Mesodermal cell (in vitro differentiated cells): Measurements from ENCODE around the gene RAB34.

Source experiments
- H3K27ac ChIP-seq: 2 replicates; pipeline ENCODE4 v1.7.0; 2013; ENCODE audit warnings: mild to moderate bottlenecking, low read depth, low read length, moderate library complexity; ENCODE audit not compliant: severe bottlenecking
- H3K36me3 ChIP-seq: 2 replicates; pipeline ENCODE4 v1.7.1; 2013; ENCODE audit warnings: mild to moderate bottlenecking, low read length, moderate library complexity; ENCODE audit not compliant: control insufficient read depth, insufficient read depth
- H3K4me1 ChIP-seq: one replicate; pipeline ENCODE4 v1.7.1; 2013; ENCODE audit warnings: mild to moderate bottlenecking, low read length; ENCODE audit not compliant: insufficient read depth, control insufficient read depth, poor library complexity, severe bottlenecking
- H3K4me3 ChIP-seq: 2 replicates; pipeline ENCODE4 v1.7.0; 2013; ENCODE audit warnings: low read length, control low read depth, mild to moderate bottlenecking; ENCODE audit not compliant: insufficient read depth, poor library complexity, severe bottlenecking; ENCODE audit errors: extremely low read depth
- H3K9me3 ChIP-seq: 2 replicates; pipeline ENCODE4 v1.7.1; 2013; ENCODE audit warnings: mild to moderate bottlenecking, low read length, moderate library complexity; ENCODE audit not compliant: control insufficient read depth
- WGBS, 2 experiments: methylation state at CpG; one replicate each; pipeline ENCODE4 v1.1.5; 2013; ENCODE audit warnings: missing lambda C conversion rate in 2 of 2; ENCODE audit not compliant: insufficient coverage in 2 of 2; 5-methylcytosine and 5-hydroxymethylcytosine counted together

The RAB34 gene

DNA sequence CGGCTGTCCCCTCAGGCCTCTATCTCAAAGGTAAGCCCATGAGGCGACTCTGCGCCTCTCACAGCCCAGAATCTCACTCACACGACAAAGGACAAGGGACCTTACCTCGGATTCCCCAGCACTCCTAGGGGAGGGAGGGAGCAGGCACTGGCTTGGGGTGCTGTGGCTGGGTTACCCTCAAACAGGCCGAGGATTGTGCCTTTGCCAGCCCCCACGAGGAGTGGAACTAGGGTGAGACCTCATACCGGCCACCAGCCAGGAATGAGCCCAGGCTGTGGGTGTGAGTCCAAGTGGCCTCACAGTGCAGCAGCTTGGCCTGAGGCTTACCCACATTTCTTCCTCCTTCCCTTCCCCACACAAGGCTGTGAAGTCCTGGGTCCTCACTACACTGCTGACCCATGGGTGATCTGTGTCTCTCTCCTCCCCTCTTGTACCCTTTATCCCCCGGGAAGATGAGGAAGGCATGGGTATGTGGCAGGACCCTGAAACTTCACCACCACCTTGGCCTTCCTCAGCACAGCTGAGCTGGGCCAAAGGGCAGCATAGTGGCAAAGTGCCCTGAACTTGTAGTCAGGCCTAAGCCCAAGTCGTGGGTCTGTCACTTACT is 11.8 kb downstream of the RAB34 start:
- H3K36me3 ChIP-seq, result peaks cover 54% of the 10 kb centered on the region
- 88 to 92% methylated on average over 3 to 8 of the region's 10 CpGs for WGBS, 2 experiments
- no peaks in the 10 kb centered on the region for H3K9me3 ChIP-seq
- no peaks in the 10 kb centered on the region for H3K4me1 ChIP-seq
- H3K27ac ChIP-seq, result peak overlapping the region; percentile 16
- H3K4me3 ChIP-seq, result no peak overlapping the region

DNA sequence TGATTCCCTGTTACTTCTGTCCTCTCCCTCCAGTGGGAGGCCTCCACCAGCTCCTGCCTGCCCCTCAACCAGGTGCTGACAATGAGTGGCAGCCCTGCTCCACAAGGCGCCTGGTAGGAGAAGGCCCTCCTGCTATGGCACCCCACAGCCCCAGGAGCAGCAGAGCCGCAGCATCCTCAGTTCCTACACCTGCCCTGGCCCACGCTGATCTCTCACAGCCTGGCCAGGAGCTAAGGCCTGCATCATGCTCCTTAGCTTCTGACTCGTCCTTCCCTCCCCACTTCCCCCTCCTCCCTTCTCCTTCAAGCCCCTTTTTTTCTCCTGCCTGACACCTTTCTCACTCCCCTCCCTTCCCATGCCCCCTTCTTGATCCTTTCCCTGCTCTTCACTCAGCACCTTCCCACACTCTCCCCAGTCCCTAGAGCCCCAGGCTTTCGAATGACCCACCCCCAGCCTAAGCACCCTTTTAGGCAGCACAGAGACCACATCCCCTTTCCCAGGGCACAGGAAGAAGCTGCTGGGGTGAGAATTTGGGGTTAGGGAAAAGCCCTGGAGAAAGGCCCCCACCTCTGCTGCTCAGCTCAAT is 12.5 kb downstream of the RAB34 start:
- WGBS, 2 experiments, result 80 to 87% methylated on average over 4 to 5 of the region's 5 CpGs
- Histone ChIP-seq H3K4me3 (no peak overlapping the region), H3K36me3 (peaks cover 61% of the 10 kb centered on the region), H3K4me1 (no peaks in the 10 kb centered on the region), H3K27ac (peak overlapping the region; percentile 16), H3K9me3 (no peaks in the 10 kb centered on the region)

DNA sequence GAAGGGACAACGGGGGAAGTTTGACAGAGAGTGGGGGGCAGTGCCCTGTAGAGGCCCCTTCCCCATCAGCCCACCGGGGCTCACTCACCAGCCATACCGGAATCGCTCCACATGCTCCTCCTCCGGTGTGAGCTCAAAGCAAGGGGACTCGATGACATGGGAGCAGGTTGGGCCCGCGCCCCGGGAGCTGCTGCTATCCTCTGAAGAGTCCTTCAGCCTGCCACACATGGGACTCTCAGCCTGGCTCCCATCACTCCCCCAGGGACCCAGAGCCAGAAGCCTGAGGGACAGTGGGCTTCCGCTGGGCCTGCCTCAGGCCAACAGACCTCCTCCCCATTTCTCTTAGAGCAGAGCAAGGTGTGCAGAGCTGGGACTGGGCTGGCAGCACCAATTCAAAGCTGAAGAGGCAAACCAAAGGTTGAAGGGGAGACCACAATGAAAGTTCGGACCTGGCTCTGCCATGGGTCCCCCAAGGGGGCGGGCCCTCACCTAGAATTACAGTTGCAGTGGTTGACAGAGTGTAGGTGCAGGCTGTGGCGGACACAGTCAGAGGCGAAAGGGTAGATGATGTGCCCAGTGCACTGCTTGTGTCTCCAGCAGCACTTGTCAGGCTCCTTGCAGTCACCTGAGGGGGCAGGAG is 13.3 kb downstream of the RAB34 start:
- 92 to 94% methylated on average over 12 to 13 of the region's 14 CpGs for WGBS, 2 experiments
- no peaks in the 10 kb centered on the region for H3K9me3 ChIP-seq
- peaks cover 63% of the 10 kb centered on the region for H3K36me3 ChIP-seq
- no peaks in the 10 kb centered on the region for H3K4me1 ChIP-seq
- H3K4me3 ChIP-seq, result no peak overlapping the region
- H3K27ac ChIP-seq, result no peak overlapping the region

DNA sequence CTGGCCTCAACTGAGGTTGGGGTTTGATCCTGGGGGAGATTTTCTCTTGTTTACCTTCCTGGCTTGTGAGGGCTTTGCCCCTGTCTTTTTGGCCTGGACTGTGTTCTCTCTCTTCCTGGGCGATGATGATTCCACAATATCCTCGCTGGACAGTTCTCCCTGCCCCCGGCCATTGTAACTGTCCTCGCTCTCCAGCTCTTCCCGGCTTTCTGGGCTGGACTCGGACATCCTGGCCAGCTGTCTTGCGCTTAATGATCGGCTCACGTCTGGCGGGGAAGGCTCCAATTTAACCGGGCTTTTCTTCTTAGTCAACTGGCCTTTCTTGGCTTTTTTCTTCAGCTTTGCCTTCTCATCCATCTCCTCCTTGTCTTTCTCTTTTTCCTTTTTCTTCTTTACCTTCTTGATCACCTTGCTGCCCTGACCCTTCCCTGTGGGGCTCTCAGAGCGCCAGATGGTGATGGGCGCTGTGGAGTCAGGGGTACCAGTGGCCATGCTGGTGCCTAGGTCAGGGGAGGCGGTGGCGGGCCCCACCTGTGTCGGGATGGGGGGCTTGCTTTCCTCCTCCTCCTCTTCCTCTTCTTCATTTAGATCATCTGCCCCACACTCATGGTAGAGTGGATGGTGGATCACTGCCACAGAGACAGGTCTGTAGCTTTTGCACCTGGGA is 14.0 kb downstream of the RAB34 start:
- Histone ChIP-seq H3K9me3 (no peaks in the 10 kb centered on the region), H3K27ac (no peak overlapping the region), H3K36me3 (peaks cover 66% of the 10 kb centered on the region), H3K4me3 (no peak overlapping the region), H3K4me1 (no peaks in the 10 kb centered on the region)
- 94 to 98% methylated on average over 11 to 15 of the region's 16 CpGs for WGBS, 2 experiments

DNA sequence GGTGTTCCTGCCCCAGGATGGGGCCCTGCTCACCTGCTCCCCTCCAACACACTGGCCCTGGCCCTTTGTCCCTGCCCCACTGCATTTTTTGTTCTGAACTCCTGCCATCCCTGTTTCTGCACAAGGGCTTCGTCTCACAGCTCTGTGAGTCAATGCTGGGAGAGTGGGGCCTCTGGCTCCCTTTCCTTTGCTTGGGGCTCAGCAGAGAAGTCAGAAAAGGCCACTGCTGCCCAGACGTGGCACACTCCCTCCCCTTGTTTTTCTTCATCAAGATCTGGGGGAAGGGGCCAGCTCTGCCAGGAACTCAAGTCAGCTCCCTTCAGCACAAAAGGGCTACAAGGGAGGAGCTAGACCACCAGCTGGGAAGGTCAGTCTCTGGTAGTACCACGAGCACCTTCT is 14.9 kb downstream of the RAB34 start:
- WGBS, 2 experiments, result 58 to 66% methylated on average over 2 of the region's 3 CpGs
- Histone ChIP-seq H3K27ac (no peak overlapping the region), H3K36me3 (peaks cover 75% of the 10 kb centered on the region), H3K4me1 (no peaks in the 10 kb centered on the region), H3K4me3 (no peak overlapping the region), H3K9me3 (no peaks in the 10 kb centered on the region)

DNA sequence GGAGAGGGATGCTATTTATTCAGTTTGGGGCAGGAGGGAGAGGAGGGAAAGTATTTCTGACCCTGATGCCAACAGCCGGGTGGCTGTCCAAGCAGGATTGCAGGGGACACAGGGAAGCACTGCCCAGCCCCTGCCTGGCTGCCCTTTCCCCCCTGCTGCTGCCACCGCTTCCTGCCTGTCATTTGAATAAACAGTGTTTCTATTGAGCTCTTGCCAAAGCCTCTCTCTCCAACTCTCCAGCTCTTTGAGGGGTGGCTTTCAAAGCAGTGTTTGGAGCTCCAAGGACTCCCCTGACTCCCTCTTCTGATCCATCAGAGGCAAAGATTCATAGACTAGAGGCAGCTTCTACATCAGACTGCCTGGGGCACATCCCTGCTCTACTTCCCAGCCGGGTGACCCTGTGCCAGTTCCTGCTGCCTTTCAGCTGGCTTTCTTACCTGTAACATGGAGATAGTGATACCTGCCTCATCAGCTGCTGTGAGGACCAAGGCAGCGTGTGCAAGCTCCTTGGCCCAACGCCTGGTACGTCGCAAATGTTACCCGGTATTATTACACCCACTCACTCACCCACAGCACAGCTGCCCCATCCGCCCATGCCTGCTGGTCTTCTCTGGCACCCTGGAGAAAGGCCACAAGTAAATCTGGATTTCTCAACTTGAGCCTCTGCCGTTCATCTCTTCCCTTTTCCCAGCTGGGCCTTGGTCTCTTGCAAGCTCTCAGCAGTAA is 15.5 kb downstream of the RAB34 start:
- Histone ChIP-seq H3K4me1 (no peaks in the 10 kb centered on the region), H3K4me3 (no peak overlapping the region), H3K36me3 (peaks cover 81% of the 10 kb centered on the region), H3K27ac (no peak overlapping the region), H3K9me3 (no peaks in the 10 kb centered on the region)
- WGBS, 2 experiments, result 93 to 94% methylated on average over 10 of the region's 10 CpGs

DNA sequence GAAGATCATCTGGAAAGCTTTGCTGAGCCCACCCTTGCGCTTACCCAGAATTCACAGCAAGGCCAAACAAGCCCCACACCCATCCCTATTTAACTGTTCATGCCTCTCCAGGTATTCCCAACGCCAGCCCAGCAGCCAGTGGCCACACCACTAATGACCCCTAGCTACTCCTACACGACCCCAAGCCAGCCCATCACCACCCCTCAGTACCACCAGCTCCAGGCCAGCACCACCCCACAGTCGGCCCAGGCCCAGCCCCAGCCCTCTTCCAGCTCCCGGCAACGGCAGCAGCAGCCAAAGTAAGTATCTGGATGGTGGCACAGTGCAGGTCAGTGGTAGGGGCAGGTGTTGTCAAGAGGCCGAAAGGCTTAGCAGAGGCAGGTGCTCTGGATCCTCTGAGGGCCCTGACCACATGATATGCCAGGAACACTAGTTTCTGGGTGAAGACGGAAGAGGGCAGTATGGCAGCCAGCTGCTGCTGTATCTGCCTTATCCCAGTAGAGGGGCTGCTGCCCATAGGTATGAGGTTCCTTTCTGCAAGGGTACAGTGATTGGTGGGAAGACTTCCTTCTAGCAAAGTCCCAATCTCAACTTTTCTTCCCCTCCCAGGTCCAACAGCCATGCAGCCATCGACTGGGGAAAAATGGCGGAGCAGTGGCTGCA is 16.7 kb downstream of the RAB34 start:
- Histone ChIP-seq H3K9me3 (no peaks in the 10 kb centered on the region), H3K27ac (no peak overlapping the region), H3K4me1 (no peaks in the 10 kb centered on the region), H3K4me3 (no peak overlapping the region), H3K36me3 (peaks cover 87% of the 10 kb centered on the region)
- 97 to 99% methylated on average over 7 to 9 of the region's 10 CpGs for WGBS, 2 experiments

DNA sequence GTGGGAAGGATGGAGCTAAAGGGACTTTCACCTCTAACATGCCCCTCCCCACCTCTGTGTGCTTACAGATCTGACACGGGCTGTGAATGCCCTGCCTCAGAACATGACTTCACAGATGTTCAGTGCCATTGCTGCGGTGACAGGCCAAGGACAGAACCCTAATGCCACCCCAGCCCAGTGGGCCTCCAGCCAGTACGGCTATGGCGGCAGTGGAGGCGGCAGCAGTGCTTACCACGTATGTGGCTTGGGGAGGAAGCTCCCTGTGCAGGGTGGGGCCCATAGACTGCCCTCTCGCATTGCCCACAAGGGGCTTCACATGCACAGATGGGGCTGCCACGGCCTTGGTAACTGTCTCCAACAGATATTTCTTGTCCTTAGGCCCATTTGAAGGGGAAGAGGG is 17.4 kb downstream of the RAB34 start:
- WGBS, 2 experiments, result 92 to 93% methylated on average over 7 to 8 of the region's 8 CpGs
- peaks cover 91% of the 10 kb centered on the region for H3K36me3 ChIP-seq

DNA sequence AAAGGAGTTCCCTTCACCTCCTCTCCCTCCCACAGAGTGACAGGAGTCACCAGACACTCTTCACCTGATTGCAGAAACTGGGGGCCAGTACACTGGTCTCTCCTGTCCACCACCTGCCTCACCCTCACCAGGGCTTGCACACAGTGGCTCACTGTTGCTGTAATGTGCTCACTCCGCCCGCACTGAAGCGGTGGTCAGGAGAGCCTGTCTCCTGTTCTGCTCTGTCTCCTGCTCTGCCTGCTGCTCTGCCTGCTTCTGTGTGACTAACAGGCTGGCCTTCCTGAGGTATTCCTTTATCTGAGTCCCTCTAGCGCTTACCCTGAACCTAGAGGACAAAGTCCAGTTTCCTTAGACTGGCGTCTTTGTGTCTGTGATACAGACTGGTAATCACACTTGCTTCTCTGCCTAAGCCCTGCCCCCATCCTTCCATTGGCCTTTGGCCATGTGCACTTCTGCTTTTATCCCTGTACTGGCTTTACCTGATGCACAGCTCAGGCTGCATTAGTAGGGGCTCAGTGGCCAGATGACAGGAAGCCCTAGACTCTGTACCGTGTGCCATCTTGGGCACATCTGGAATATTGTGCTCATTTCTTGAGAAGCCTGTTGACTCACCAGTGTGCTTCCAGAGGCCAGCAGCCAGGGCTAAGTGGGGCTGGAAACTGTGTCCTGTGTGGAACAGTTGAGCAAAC is 19.3 kb downstream of the RAB34 start:
- Histone ChIP-seq H3K36me3 (peaks cover 96% of the 10 kb centered on the region), H3K4me3 (no peak overlapping the region), H3K4me1 (no peaks in the 10 kb centered on the region), H3K9me3 (no peaks in the 10 kb centered on the region), H3K27ac (no peak overlapping the region)
- whole genome bisulfite sequencing, 2 experiments, result 95 to 96% methylated on average over 6 of the region's 6 CpGs

More for the DNA sequence above, 17.4 kb downstream of the RAB34 start:
- no peaks in the 10 kb centered on the region for H3K4me1 ChIP-seq
- no peaks in the 10 kb centered on the region for H3K9me3 ChIP-seq
- no peak overlapping the region for H3K4me3 ChIP-seq
- H3K27ac ChIP-seq, result no peak overlapping the region

DNA sequence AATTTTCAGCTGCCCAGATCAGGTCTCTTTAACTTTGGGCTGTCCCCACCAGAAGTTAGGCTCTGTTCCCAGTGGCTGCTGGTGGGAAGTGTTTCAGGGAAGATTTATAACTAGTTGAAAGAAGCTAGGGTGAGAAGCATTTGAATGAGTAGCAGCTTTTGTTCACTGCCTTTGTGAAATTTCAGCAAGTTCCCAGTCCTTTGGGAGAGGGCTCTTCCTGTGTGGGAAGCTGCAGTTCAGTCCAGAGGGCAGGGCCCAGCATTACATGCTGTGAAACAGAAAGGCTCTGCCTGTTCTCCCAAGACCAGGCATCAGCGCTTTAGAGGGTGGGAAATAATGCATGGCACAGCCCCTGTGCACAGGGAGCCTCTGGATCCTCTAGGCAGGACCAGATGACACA is 23.8 kb downstream of the RAB34 start:
- Histone ChIP-seq H3K4me1 (no peaks in the 10 kb centered on the region), H3K36me3 (peaks cover 97% of the 10 kb centered on the region), H3K9me3 (no peaks in the 10 kb centered on the region), H3K4me3 (no peak overlapping the region), H3K27ac (no peak overlapping the region)
- 100% methylated on average over 1 of the region's 1 CpG for WGBS, 2 experiments
